OCI-LY1 (cell line): ENCODE results near the gene COQ9.

Source experiments
- H2AFZ ChIP-seq: fragments of 200-600 bp; sonication (generic), shearing (Covaris generic); 2 replicates; pipeline ENCODE4 v1.6.0; 2014; ENCODE audit warnings: antibody characterized with exemption, mild to moderate bottlenecking, low read length
- H3F3A ChIP-seq: fragments of 200-600 bp; sonication (generic), shearing (Covaris generic); 2 replicates; pipeline ENCODE4 v1.6.0; 2014; ENCODE audit warnings: mild to moderate bottlenecking, antibody characterized with exemption, low read length, moderate library complexity; ENCODE audit not compliant: insufficient read depth
- H3K27ac ChIP-seq: fragments of 200-600 bp; sonication (generic); 2 replicates; pipeline ENCODE4 v1.5.1; 2014; ENCODE audit warnings: low read length, mixed run types, mild to moderate bottlenecking, low read depth; ENCODE audit not compliant: poor library complexity, severe bottlenecking
- H3K27me3 ChIP-seq: fragments of 200-600 bp; sonication (generic); 2 replicates; pipeline ENCODE4 v1.6.0; 2014; ENCODE audit warnings: antibody characterized with exemption, mild to moderate bottlenecking, low read length, moderate library complexity; ENCODE audit not compliant: insufficient read depth
- H3K36me3 ChIP-seq: fragments of 200-600 bp; sonication (generic); 2 replicates; pipeline ENCODE4 v1.6.1; 2014; ENCODE audit warnings: mild to moderate bottlenecking, antibody characterized with exemption, low read length, moderate library complexity, mixed read lengths; ENCODE audit not compliant: insufficient read depth
- H3K4me1 ChIP-seq: fragments of 200-600 bp; sonication (generic); 2 replicates; pipeline ENCODE4 v1.5.1; 2014; ENCODE audit warnings: mild to moderate bottlenecking, low read length, moderate library complexity; ENCODE audit not compliant: insufficient read depth, severe bottlenecking
- H3K4me2 ChIP-seq: fragments of 200-600 bp; sonication (generic), shearing (Covaris generic); 2 replicates; pipeline ENCODE4 v1.6.1; 2014; ENCODE audit warnings: low read length
- H3K4me3 ChIP-seq: fragments of 200-600 bp; sonication (generic); 2 replicates; pipeline ENCODE4 v1.5.1; 2014; ENCODE audit warnings: low read length, low read depth, mild to moderate bottlenecking, mixed read lengths; ENCODE audit not compliant: poor library complexity, severe bottlenecking
- H3K79me2 ChIP-seq: fragments of 200-600 bp; shearing (Covaris generic); 2 replicates; pipeline ENCODE4 v1.6.1; 2016; ENCODE audit warnings: mixed run types, low read length, mixed read lengths; ENCODE audit not compliant: insufficient read depth
- H3K9ac ChIP-seq: fragments of 200-600 bp; sonication (generic), shearing (Covaris generic); 2 replicates; pipeline ENCODE4 v1.6.1; 2014; ENCODE audit warnings: mild to moderate bottlenecking, low read length, mixed read lengths
- H3K9me2 ChIP-seq: fragments of 200-600 bp; sonication (generic), shearing (Covaris generic); 2 replicates; pipeline ENCODE4 v1.6.1; 2014; ENCODE audit warnings: low read depth, mild to moderate bottlenecking, low read length, mixed read lengths
- H3K9me3 ChIP-seq: fragments of 200-600 bp; shearing (Covaris generic); 2 replicates; pipeline ENCODE4 v1.6.1; 2014; ENCODE audit warnings: low read length, mixed read lengths
- H4K20me1 ChIP-seq: fragments of 200-600 bp; sonication (generic), shearing (Covaris generic); 2 replicates; pipeline ENCODE4 v1.6.0; 2016; ENCODE audit warnings: mild to moderate bottlenecking, low read length; ENCODE audit not compliant: insufficient read depth
- EZH2 ChIP-seq: fragments of 200-600 bp; sonication (generic), shearing (Covaris generic); IDR thresholded peaks from 2 replicates; pipeline ENCODE4 v1.8.0; 2017; ENCODE audit warnings: borderline replicate concordance, mixed run types, mild to moderate bottlenecking, antibody characterized with exemption, low read length, moderate library complexity, mixed read lengths
- TF ChIP-seq, protein P1 (sequence below): fragments of 200-600 bp; sonication (generic), shearing (Covaris generic); IDR thresholded peaks from 2 replicates; pipeline ENCODE4 v1.5.1; 2017; ENCODE audit warnings: mild to moderate bottlenecking, antibody characterized with exemption, low read length, moderate library complexity, mixed read lengths

The COQ9 gene

GRCh38 chr16:57476546-57477410 lies 29.5 kb downstream of the COQ9 start:
- Histone ChIP-seq H4K20me1 (no peaks in the 10 kb centered on the region), H3K9ac (no peak overlapping the region)
- TF ChIP-seq EZH2, result no peak
- TF ChIP-seq, protein P1, sequence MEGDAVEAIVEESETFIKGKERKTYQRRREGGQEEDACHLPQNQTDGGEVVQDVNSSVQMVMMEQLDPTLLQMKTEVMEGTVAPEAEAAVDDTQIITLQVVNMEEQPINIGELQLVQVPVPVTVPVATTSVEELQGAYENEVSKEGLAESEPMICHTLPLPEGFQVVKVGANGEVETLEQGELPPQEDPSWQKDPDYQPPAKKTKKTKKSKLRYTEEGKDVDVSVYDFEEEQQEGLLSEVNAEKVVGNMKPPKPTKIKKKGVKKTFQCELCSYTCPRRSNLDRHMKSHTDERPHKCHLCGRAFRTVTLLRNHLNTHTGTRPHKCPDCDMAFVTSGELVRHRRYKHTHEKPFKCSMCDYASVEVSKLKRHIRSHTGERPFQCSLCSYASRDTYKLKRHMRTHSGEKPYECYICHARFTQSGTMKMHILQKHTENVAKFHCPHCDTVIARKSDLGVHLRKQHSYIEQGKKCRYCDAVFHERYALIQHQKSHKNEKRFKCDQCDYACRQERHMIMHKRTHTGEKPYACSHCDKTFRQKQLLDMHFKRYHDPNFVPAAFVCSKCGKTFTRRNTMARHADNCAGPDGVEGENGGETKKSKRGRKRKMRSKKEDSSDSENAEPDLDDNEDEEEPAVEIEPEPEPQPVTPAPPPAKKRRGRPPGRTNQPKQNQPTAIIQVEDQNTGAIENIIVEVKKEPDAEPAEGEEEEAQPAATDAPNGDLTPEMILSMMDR, result no peak

GRCh38 chr16:57477531-57478202 lies 30.4 kb downstream of the COQ9 start:
- Histone ChIP-seq H3F3A (no peaks in the 10 kb centered on the region), H3K79me2 (no peaks in the 10 kb centered on the region), H3K9me2 (no peaks in the 10 kb centered on the region), H3K4me2 (no peak overlapping the region), H3K27me3 (no peaks in the 10 kb centered on the region), H2AFZ (no peak overlapping the region), H3K9me3 (no peaks in the 10 kb centered on the region), H3K4me1 (peaks cover 4% of the 10 kb centered on the region), H3K36me3 (no peaks in the 10 kb centered on the region; the same call in 1 of the 2 replicates), H3K27ac (no peak overlapping the region), H3K4me3 (no peak overlapping the region), H3K9ac (no peak overlapping the region), H4K20me1 (no peaks in the 10 kb centered on the region)
- TF ChIP-seq, protein P1, result no peak
- no peak for TF ChIP-seq EZH2

More at GRCh38 chr16:57476546-57477410, 29.5 kb downstream of the COQ9 start:
- Histone ChIP-seq H3K4me1 (peaks cover 4% of the 10 kb centered on the region), H3K4me3 (no peak overlapping the region), H3K36me3 (peaks cover 8% of the 10 kb centered on the region; the same call in 1 of the 2 replicates), H3K9me2 (no peaks in the 10 kb centered on the region), H3K27ac (no peak overlapping the region), H2AFZ (no peak overlapping the region), H3K9me3 (no peaks in the 10 kb centered on the region), H3F3A (no peaks in the 10 kb centered on the region), H3K79me2 (no peaks in the 10 kb centered on the region), H3K4me2 (no peak overlapping the region), H3K27me3 (no peaks in the 10 kb centered on the region)

- H3K4me2 ChIP-seq, result no peak overlapping the region
- H3K9me3 ChIP-seq, result no peaks in the 10 kb centered on the region
- no peaks in the 10 kb centered on the region for H3F3A ChIP-seq
- no peaks in the 10 kb centered on the region for H4K20me1 ChIP-seq
- no peak overlapping the region for H3K9ac ChIP-seq
- H3K4me3 ChIP-seq, result no peak overlapping the region
- H3K79me2 ChIP-seq, result no peaks in the 10 kb centered on the region
- 0 out of 2 replicates have a peak, but pooled peaks cover 3% of the 10 kb centered on the region for H3K27me3 ChIP-seq
- TF ChIP-seq EZH2, result no peak
- TF ChIP-seq, protein P1, result no peak
- H3K9me2 ChIP-seq, result no peaks in the 10 kb centered on the region
- no peaks in the 10 kb centered on the region for H3K36me3 ChIP-seq
- peaks cover 4% of the 10 kb centered on the region for H3K4me1 ChIP-seq
- H2AFZ ChIP-seq, result no peak overlapping the region
- no peak overlapping the region for H3K27ac ChIP-seq
Observed at GRCh38 chr16:57478396-57479204, 31.3 kb downstream of the COQ9 start.
